Endothelial cell (in vitro differentiated cells): Measurements from ENCODE around the gene ZNF598. TPM values are rescaled to one million over a fixed set of nuclear protein-coding genes. Genes with fewer than 3 reads are reported as not detected.

Source experiments
- DNase-seq: peaks from one replicate; pipeline ENCODE4 v3.0.0; 2021; ENCODE audit warnings: low spot score
- H3K27ac Mint-ChIP-seq: one replicate; pipeline ENCODE4 v1.8.0; 2021; ENCODE audit warnings: mixed read lengths, inconsistent platforms; ENCODE audit not compliant: unreplicated experiment
- H3K27me3 Mint-ChIP-seq: one replicate; pipeline ENCODE4 v1.8.0; 2021; ENCODE audit warnings: mild to moderate bottlenecking, moderate library complexity, mixed read lengths, inconsistent platforms; ENCODE audit not compliant: unreplicated experiment
- H3K36me3 Mint-ChIP-seq: one replicate; pipeline ENCODE4 v1.8.0; 2021; ENCODE audit warnings: mild to moderate bottlenecking, low read depth, mixed read lengths, inconsistent platforms; ENCODE audit not compliant: unreplicated experiment
- H3K4me1 Mint-ChIP-seq: one replicate; pipeline ENCODE4 v1.8.0; 2021; ENCODE audit warnings: mild to moderate bottlenecking, mixed read lengths, inconsistent platforms; ENCODE audit not compliant: unreplicated experiment
- H3K4me3 Mint-ChIP-seq: one replicate; pipeline ENCODE4 v1.8.0; 2021; ENCODE audit warnings: mild to moderate bottlenecking, mixed read lengths, inconsistent platforms; ENCODE audit not compliant: unreplicated experiment
- H3K9me3 Mint-ChIP-seq: one replicate; pipeline ENCODE4 v1.8.0; 2021; ENCODE audit warnings: mixed read lengths, inconsistent platforms; ENCODE audit not compliant: unreplicated experiment
- total RNA-seq: library from RNA; stranded (reverse); fragmentation: NEBNext Ultra II Directional; extraction: Animal tissue kit (Norgen Biotek cat#: 25700); gene quantifications from one replicate; pipeline ENCODE4 v1.2.1, GENCODE V29; 2021; ENCODE audit not compliant: unreplicated experiment
- TF ChIP-seq, protein P1 (sequence below): fragments of 200-600 bp; sonication (generic); IDR thresholded peaks from one replicate; pipeline ENCODE4 v1.5.0; 2021; ENCODE audit warnings: antibody characterized with exemption; ENCODE audit not compliant: unreplicated experiment

Gene ZNF598
- total RNA-seq, 1 donor from 2014 or later, result 34.4 TPM

- Mint-ChIP-seq H3K27ac (no peak overlapping the region), H3K4me1 (peaks cover 4% of the 10 kb centered on the region), H3K9me3 (no peaks in the 10 kb centered on the region), H3K4me3 (no peak overlapping the region), H3K27me3 (peaks cover 16% of the 10 kb centered on the region), H3K36me3 (no peaks in the 10 kb centered on the region)
- TF ChIP-seq, protein P1, sequence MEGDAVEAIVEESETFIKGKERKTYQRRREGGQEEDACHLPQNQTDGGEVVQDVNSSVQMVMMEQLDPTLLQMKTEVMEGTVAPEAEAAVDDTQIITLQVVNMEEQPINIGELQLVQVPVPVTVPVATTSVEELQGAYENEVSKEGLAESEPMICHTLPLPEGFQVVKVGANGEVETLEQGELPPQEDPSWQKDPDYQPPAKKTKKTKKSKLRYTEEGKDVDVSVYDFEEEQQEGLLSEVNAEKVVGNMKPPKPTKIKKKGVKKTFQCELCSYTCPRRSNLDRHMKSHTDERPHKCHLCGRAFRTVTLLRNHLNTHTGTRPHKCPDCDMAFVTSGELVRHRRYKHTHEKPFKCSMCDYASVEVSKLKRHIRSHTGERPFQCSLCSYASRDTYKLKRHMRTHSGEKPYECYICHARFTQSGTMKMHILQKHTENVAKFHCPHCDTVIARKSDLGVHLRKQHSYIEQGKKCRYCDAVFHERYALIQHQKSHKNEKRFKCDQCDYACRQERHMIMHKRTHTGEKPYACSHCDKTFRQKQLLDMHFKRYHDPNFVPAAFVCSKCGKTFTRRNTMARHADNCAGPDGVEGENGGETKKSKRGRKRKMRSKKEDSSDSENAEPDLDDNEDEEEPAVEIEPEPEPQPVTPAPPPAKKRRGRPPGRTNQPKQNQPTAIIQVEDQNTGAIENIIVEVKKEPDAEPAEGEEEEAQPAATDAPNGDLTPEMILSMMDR, result no peak
- DNase-seq, result no peak
Observed at GRCh38 chr16:2019921-2020831, 10.6 kb upstream of the ZNF598 start.

- TF ChIP-seq, protein P1, result no peak
- Mint-ChIP-seq H3K4me1 (peaks cover 4% of the 10 kb centered on the region), H3K27ac (no peak within 1 kb of the TSS), H3K4me3 (peak within 1 kb of the TSS; percentile 82), H3K9me3 (no peaks in the 10 kb centered on the region), H3K36me3 (no peaks in the 10 kb centered on the region), H3K27me3 (peaks cover 19% of the 10 kb centered on the region)
- DNase-seq, result no peak
Observed at GRCh38 chr16:2019518-2019920, 9.9 kb upstream of the ZNF598 start, which contains the start of gene NPW. Gene NPW, plus strand, starts transcription at chr16:2019785.

DNA sequence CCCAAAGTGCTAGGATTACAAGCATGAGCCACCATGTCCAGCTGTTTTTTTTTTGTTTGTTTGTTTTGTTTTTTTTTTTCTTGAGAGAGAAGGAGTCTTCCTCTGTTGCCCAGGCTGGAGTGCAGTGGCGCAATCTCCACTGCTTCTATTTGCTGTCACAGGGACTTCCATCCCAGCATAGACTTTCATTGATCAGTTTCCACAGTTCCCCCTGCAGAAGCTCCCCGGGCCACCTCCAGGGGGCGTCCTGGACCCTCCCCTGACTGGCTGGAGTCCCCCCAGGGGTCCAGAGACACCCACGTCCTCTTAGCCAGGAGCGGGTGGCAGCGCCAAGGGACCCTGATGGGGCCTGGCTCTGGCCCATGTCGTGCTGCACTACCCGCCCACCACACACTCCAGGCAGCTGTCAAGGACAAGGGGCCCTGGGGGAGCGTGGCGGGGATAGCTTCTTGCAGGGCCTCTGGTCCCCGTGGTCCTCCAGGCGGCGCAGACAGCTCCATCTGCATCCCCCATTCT lies 6.8 kb upstream of the ZNF598 start:
- DNase-seq, result no peak
- Mint-ChIP-seq H3K27ac (no peak overlapping the region), H3K4me1 (no peaks in the 10 kb centered on the region), H3K36me3 (no peaks in the 10 kb centered on the region), H3K27me3 (peaks cover 16% of the 10 kb centered on the region), H3K9me3 (no peaks in the 10 kb centered on the region), H3K4me3 (no peak overlapping the region)
- TF ChIP-seq, protein P1, result peak; percentile 59

DNA sequence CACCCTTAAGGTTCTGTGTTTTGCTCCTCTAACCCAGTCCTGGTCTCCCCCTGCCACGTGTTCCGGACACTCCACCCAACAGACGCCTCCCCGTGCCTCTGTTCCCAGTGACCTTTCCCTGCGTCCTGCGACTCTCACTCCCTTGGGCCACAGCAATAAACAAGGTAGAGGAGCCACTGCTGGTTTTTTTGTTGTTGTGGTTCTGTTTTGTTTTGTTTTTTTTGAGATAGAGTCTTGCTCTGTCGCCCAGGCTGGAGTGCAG lies 6.3 kb upstream of the ZNF598 start:
- H3K36me3 Mint-ChIP-seq, result no peaks in the 10 kb centered on the region
- H3K27ac Mint-ChIP-seq, result no peak overlapping the region
- TF ChIP-seq, protein P1, result no peak
- no peaks in the 10 kb centered on the region for H3K4me1 Mint-ChIP-seq
- H3K9me3 Mint-ChIP-seq, result no peaks in the 10 kb centered on the region
- no peak for DNase-seq
- H3K4me3 Mint-ChIP-seq, result no peak overlapping the region
- peaks cover 14% of the 10 kb centered on the region for H3K27me3 Mint-ChIP-seq
